Measurements from ENCODE around the gene ZBTB20.

GRCh38 chr3:115165701-115166100, 18.6 kb upstream of the ZBTB20 start:
- TF ChIP-seq CTCF (IDR thresholded peaks at IDR 0.05; ENCODE audit: insufficient read depth, low read length, poor library complexity, severe bottlenecking) (no peak), EZH2phosphoT487 (conservative IDR thresholded peaks at IDR 0.05; ENCODE audit: low read length) (no peak)

All from SU-DHL-6 (cell line).